DOHH2 (cell line): Measurements from ENCODE around the gene PRSS3.
"Not testable (repeated sequence)": the region's sequence is repeated elsewhere in the genome, so short reads cannot be mapped to it uniquely, and the experiment has no call there.

Source experiments
- H3F3A ChIP-seq: fragments of 200-600 bp; sonication (generic), shearing (Covaris generic); 2 replicates; pipeline ENCODE4 v1.6.0; 2016; ENCODE audit warnings: antibody characterized with exemption, mild to moderate bottlenecking; ENCODE audit not compliant: control insufficient read depth, insufficient read depth
- H3K27ac ChIP-seq: fragments of 200-600 bp; sonication (generic); 2 replicates; pipeline ENCODE4 v1.5.1; 2014; ENCODE audit warnings: low read depth, mild to moderate bottlenecking, low read length, moderate library complexity
- H3K27me3 ChIP-seq: fragments of 200-600 bp; sonication (generic); 2 replicates; pipeline ENCODE4 v1.6.1; 2014; ENCODE audit warnings: mild to moderate bottlenecking, low read length, mixed read lengths; ENCODE audit not compliant: control insufficient read depth
- H3K36me3 ChIP-seq: fragments of 200-600 bp; sonication (generic); 2 replicates; pipeline ENCODE4 v1.6.1; 2014; ENCODE audit warnings: mild to moderate bottlenecking, low read length, moderate library complexity, mixed read lengths; ENCODE audit not compliant: control insufficient read depth
- H3K4me1 ChIP-seq: fragments of 200-600 bp; sonication (generic); 2 replicates; pipeline ENCODE4 v1.6.1; 2014; ENCODE audit warnings: mild to moderate bottlenecking, low read length, mixed read lengths; ENCODE audit not compliant: control insufficient read depth
- H3K4me2 ChIP-seq: fragments of 200-600 bp; sonication (generic); 2 replicates; pipeline ENCODE4 v1.6.0; 2014; ENCODE audit warnings: mild to moderate bottlenecking, low read length, moderate library complexity
- H3K4me3 ChIP-seq: fragments of 200-600 bp; sonication (generic); 2 replicates; pipeline ENCODE4 v1.5.1; 2014; ENCODE audit warnings: mild to moderate bottlenecking, low read length, mixed read lengths
- H3K79me2 ChIP-seq: fragments of 200-600 bp; sonication (generic); 2 replicates; pipeline ENCODE4 v1.6.1; 2014; ENCODE audit warnings: mild to moderate bottlenecking, low read length, mixed read lengths; ENCODE audit not compliant: control insufficient read depth
- H3K9me2 ChIP-seq: fragments of 200-600 bp; sonication (generic); replicated peaks from 2 replicates; pipeline ENCODE4 v1.6.1; 2014; ENCODE audit warnings: mild to moderate bottlenecking, low read length, mixed read lengths; ENCODE audit not compliant: control insufficient read depth
- H3K9me3 ChIP-seq: fragments of 200-600 bp; sonication (generic); 2 replicates; pipeline ENCODE4 v1.6.1; 2014; ENCODE audit warnings: antibody characterized with exemption, low read length, mixed read lengths; ENCODE audit not compliant: control insufficient read depth, insufficient read depth
- H4K20me1 ChIP-seq: fragments of 200-600 bp; sonication (generic); 2 replicates; pipeline ENCODE4 v1.6.0; 2014; ENCODE audit warnings: low read depth, mild to moderate bottlenecking, antibody characterized with exemption, low read length, moderate library complexity; ENCODE audit not compliant: control insufficient read depth, insufficient read depth
- CTCF ChIP-seq: fragments of 200-600 bp; sonication (generic); IDR thresholded peaks from one replicate; pipeline ENCODE4 v1.5.1; 2014; ENCODE audit warnings: antibody characterized with exemption, mild to moderate bottlenecking, low read depth, low read length; ENCODE audit not compliant: poor library complexity, severe bottlenecking
- EZH2phosphoT487 ChIP-seq: fragments of 200-600 bp; sonication (generic); IDR thresholded peaks from 2 replicates; pipeline ENCODE4 v1.6.1; 2017; ENCODE audit warnings: borderline replicate concordance, mild to moderate bottlenecking, antibody characterized with exemption, low read length, moderate library complexity, mixed read lengths

PRSS3 gene

GRCh38 chr9:33786681-33787080 lies 8.7 kb upstream of the PRSS3 start:
- no peaks in the 10 kb centered on the region for H4K20me1 ChIP-seq
- peaks cover 68% of the 10 kb centered on the region for H3K4me1 ChIP-seq
- no peaks in the 10 kb centered on the region for H3K36me3 ChIP-seq
- no peaks in the 10 kb centered on the region for H3K27me3 ChIP-seq
- no peak overlapping the region for H3K27ac ChIP-seq
- no peaks in the 10 kb centered on the region for H3K9me2 ChIP-seq
- H3K4me3 ChIP-seq: no peak overlapping the region
- H3K79me2 ChIP-seq: no peaks in the 10 kb centered on the region
- TF ChIP-seq CTCF: no peak
- TF ChIP-seq EZH2phosphoT487: no peak
- H3K9me3 ChIP-seq: no peaks in the 10 kb centered on the region
- H3K4me2 ChIP-seq: peak overlapping the region; percentile 52; the same call in 1 of the 2 replicates
- peaks cover 10% of the 10 kb centered on the region for H3F3A ChIP-seq

- Histone ChIP-seq H3K9me2 (no peaks in the 10 kb centered on the region), H3K27ac (no peak overlapping the region), H3K9me3 (no peaks in the 10 kb centered on the region), H3K4me3 (no peak overlapping the region), H3K4me2 (no peak overlapping the region), H3F3A (peaks cover 10% of the 10 kb centered on the region), H3K4me1 (peaks cover 57% of the 10 kb centered on the region), H3K36me3 (no peaks in the 10 kb centered on the region), H3K79me2 (no peaks in the 10 kb centered on the region), H3K27me3 (no peaks in the 10 kb centered on the region), H4K20me1 (no peaks in the 10 kb centered on the region)
- TF ChIP-seq CTCF: peak; percentile 49
- no peak for TF ChIP-seq EZH2phosphoT487
Measured at GRCh38 chr9:33787839-33788238, 7.5 kb upstream of the PRSS3 start.

GRCh38 chr9:33789429-33789828 lies 5.9 kb upstream of the PRSS3 start:
- not testable (repeated sequence) for H4K20me1 ChIP-seq, H3K36me3 ChIP-seq, H3K27me3 ChIP-seq, H3K9me2 ChIP-seq, H3K27ac ChIP-seq, H3F3A ChIP-seq, H3K4me2 ChIP-seq, H3K9me3 ChIP-seq, H3K4me3 ChIP-seq, H3K79me2 ChIP-seq
- H3K4me1 ChIP-seq: peaks cover 41% of the 10 kb centered on the region

GRCh38 chr9:33791117-33791516 lies 4.2 kb upstream of the PRSS3 start:
- no peak overlapping the region for H3K4me2 ChIP-seq
- H3K9me2 ChIP-seq: no peaks in the 10 kb centered on the region
- no peak overlapping the region for H3K4me3 ChIP-seq
- no peaks in the 10 kb centered on the region for H3K27me3 ChIP-seq
- H3K79me2 ChIP-seq: no peaks in the 10 kb centered on the region
- H3K4me1 ChIP-seq: peaks cover 24% of the 10 kb centered on the region
- no peaks in the 10 kb centered on the region for H4K20me1 ChIP-seq
- H3K27ac ChIP-seq: no peak overlapping the region
- no peaks in the 10 kb centered on the region for H3K36me3 ChIP-seq
- H3F3A ChIP-seq: no peaks in the 10 kb centered on the region
- H3K9me3 ChIP-seq: no peaks in the 10 kb centered on the region
- TF ChIP-seq EZH2phosphoT487: no peak
- TF ChIP-seq CTCF: no peak

GRCh38 chr9:33793496-33793895 lies 1.9 kb upstream of the PRSS3 start:
- H3K27ac ChIP-seq, H4K20me1 ChIP-seq, H3K27me3 ChIP-seq, H3K9me2 ChIP-seq, H3K4me3 ChIP-seq, H3K36me3 ChIP-seq, H3K79me2 ChIP-seq, H3K9me3 ChIP-seq, H3F3A ChIP-seq, H3K4me1 ChIP-seq, H3K4me2 ChIP-seq: not testable (repeated sequence)
